H1 (cell line): ENCODE data around the gene RELN. TPM values are rescaled to one million over a fixed set of nuclear protein-coding genes. Genes with fewer than 3 reads are reported as not detected.

Source experiments
- CTCF ChIA-PET: fragments of 300-600 bp; sonication (Branson Sonifier 250); formaldehyde crosslinking; loops from one replicate; lab custom pipeline; 2021; ENCODE audit not compliant: partially characterized antibody; lab: Charles Lee
- POLR2A ChIA-PET: fragments of 300-600 bp; sonication (Branson Sonifier 250); formaldehyde crosslinking; loops from one replicate; lab custom pipeline; 2021; ENCODE audit warnings: inconsistent platforms; ENCODE audit not compliant: partially characterized antibody; lab: Charles Lee
- DNase-seq, 2 experiments: peaks; one replicate each; pipeline versions ENCODE4 v3.0.0 to v3.0.0-alpha.2; 2010 to 2022; ENCODE audit warnings: low spot score in 2 of 2, low read depth in 1 of 2, mixed read lengths in 1 of 2
- FAIRE-seq: peaks from 2 replicates; lab custom pipeline; 2011; peaks lifted over from hg19 to GRCh38; lab: Jason Lieb, UNC
- H2AFZ ChIP-seq: 2 replicates; pipeline ENCODE4 v1.8.1; 2012; ENCODE audit warnings: low read length, inconsistent platforms
- H2AK5ac ChIP-seq: 2 replicates; pipeline ENCODE4 v1.6.1; 2013; ENCODE audit warnings: low read depth, low read length
- H2BK120ac ChIP-seq: replicated peaks from 2 replicates; pipeline ENCODE3; 2013; ENCODE audit warnings: low read depth, low read length, inconsistent platforms
- H2BK12ac ChIP-seq: 2 replicates; pipeline ENCODE4 v1.6.1; 2013; ENCODE audit warnings: low read depth, low read length
- H2BK15ac ChIP-seq: 2 replicates; pipeline ENCODE4 v1.6.1; 2013; ENCODE audit warnings: low read length
- H2BK20ac ChIP-seq: 2 replicates; pipeline ENCODE4 v1.6.1; 2013; ENCODE audit warnings: low read length
- H2BK5ac ChIP-seq: 2 replicates; pipeline ENCODE4 v1.6.1; 2013; ENCODE audit warnings: low read depth, low read length
- H3K14ac ChIP-seq: 2 replicates; pipeline ENCODE4 v1.6.1; 2013; ENCODE audit warnings: inconsistent platforms; ENCODE audit not compliant: insufficient read length
- H3K18ac ChIP-seq: 2 replicates; pipeline ENCODE4 v1.6.1; 2013; ENCODE audit warnings: low read length; ENCODE audit errors: extremely low read depth
- H3K23ac ChIP-seq: 2 replicates; pipeline ENCODE4 v1.6.1; 2013; ENCODE audit warnings: inconsistent platforms; ENCODE audit not compliant: insufficient read length
- H3K23me2 ChIP-seq: 2 replicates; pipeline ENCODE4 v1.6.1; 2013; ENCODE audit warnings: low read depth, low read length
- H3K27ac ChIP-seq: 2 replicates; pipeline ENCODE4 v1.6.1; 2011; ENCODE audit warnings: low read depth, low read length, inconsistent platforms
- H3K27me3 ChIP-seq, 4 experiments: replicated peaks in 1 of 4; 1 replicate in 1 of 4; 2 replicates in 3 of 4; pipeline versions ENCODE4 v1.6.1 to v1.8.1; 2011 to 2013; ENCODE audit warnings: low read length in 3 of 4, mild to moderate bottlenecking in 3 of 4, inconsistent platforms in 2 of 4, mixed read lengths in 2 of 4, moderate library complexity in 1 of 4; ENCODE audit not compliant: control insufficient read depth in 3 of 4, insufficient read depth in 3 of 4; ENCODE audit errors: extremely low read depth in 1 of 4
- H3K36me3 ChIP-seq, 4 experiments: 2 replicates each; pipeline versions ENCODE4 v1.6.1 to v1.8.1; 2011 to 2013; ENCODE audit warnings: mild to moderate bottlenecking in 4 of 4, low read length in 3 of 4, moderate library complexity in 2 of 4, control low read depth in 1 of 4, inconsistent platforms in 1 of 4; ENCODE audit not compliant: insufficient read depth in 4 of 4, control insufficient read depth in 2 of 4
- H3K4ac ChIP-seq: replicated peaks from 2 replicates; pipeline ENCODE3; 2013; ENCODE audit warnings: low read length, low read depth, mixed read lengths, inconsistent platforms; ENCODE audit not compliant: insufficient read length
- H3K4me1 ChIP-seq, 4 experiments: replicated peaks in 1 of 4; 1 replicate in 1 of 4; 2 replicates in 3 of 4; pipeline versions ENCODE4 v1.6.1 to v1.8.1; 2011 to 2013; ENCODE audit warnings: low read length in 3 of 4, inconsistent platforms in 2 of 4, mixed read lengths in 1 of 4; ENCODE audit not compliant: insufficient read depth in 4 of 4, control insufficient read depth in 3 of 4
- H3K4me2 ChIP-seq, 2 experiments: 2 replicates each; pipeline versions ENCODE4 v1.6.1 to v1.8.1; 2011 to 2013; ENCODE audit warnings: low read depth in 2 of 2, low read length in 2 of 2, control low read depth in 1 of 2, inconsistent platforms in 1 of 2, mild to moderate bottlenecking in 1 of 2; ENCODE audit not compliant: insufficient read depth in 1 of 2
- H3K4me3 ChIP-seq, 4 experiments: fragments of 200-600, 300-600 bp in 1 of 4; sonication (generic), shearing (Covaris generic), sonication (Bioruptor Twin) in 1 of 4; 2 replicates each; pipeline versions ENCODE4 v1.5.1 to v1.8.1; 2011 to 2016; ENCODE audit warnings: low read length in 4 of 4, low read depth in 3 of 4, control low read depth in 2 of 4, inconsistent platforms in 2 of 4, mild to moderate bottlenecking in 2 of 4, mixed read lengths in 1 of 4, moderate library complexity in 1 of 4; ENCODE audit not compliant: insufficient read depth in 2 of 4; ENCODE audit errors: extremely low read depth in 1 of 4
- H3K56ac ChIP-seq: replicated peaks from 2 replicates; pipeline ENCODE3; 2013; ENCODE audit warnings: low read depth, mild to moderate bottlenecking, mixed read lengths, low read length, inconsistent platforms; ENCODE audit not compliant: insufficient read length
- H3K79me1 ChIP-seq: 2 replicates; pipeline ENCODE4 v1.6.1; 2013; ENCODE audit warnings: low read depth, low read length, control low read depth
- H3K79me2 ChIP-seq, 2 experiments: 2 replicates each; pipeline versions ENCODE4 v1.6.1 to v1.8.1; 2012 to 2013; ENCODE audit warnings: low read length in 2 of 2, mild to moderate bottlenecking in 2 of 2, inconsistent platforms in 1 of 2; ENCODE audit not compliant: insufficient read depth in 2 of 2, control insufficient read depth in 1 of 2
- H3K9ac ChIP-seq, 4 experiments: replicated peaks in 1 of 4; 1 replicate in 1 of 4; 2 replicates in 3 of 4; pipeline versions ENCODE4 v1.6.1 to v1.8.1; 2011 to 2013; ENCODE audit warnings: low read depth in 3 of 4, low read length in 3 of 4, control low read depth in 2 of 4, mild to moderate bottlenecking in 2 of 4, moderate library complexity in 2 of 4, inconsistent platforms in 1 of 4; ENCODE audit errors: extremely low read depth in 1 of 4
- H3K9me3 ChIP-seq, 2 experiments: 2 replicates each; pipeline versions ENCODE4 v1.6.1 to v1.8.1; 2012 to 2013; ENCODE audit warnings: mild to moderate bottlenecking in 2 of 2, moderate library complexity in 2 of 2, control low read depth in 1 of 2, inconsistent platforms in 1 of 2, low read depth in 1 of 2, low read length in 1 of 2, mixed read lengths in 1 of 2; ENCODE audit not compliant: insufficient read depth in 2 of 2
- H4K20me1 ChIP-seq, 2 experiments: replicated peaks in 1 of 2; 2 replicates each; pipeline versions ENCODE3 to v1.8.1; 2011 to 2013; ENCODE audit warnings: inconsistent platforms in 2 of 2, low read length in 2 of 2, mild to moderate bottlenecking in 1 of 2; ENCODE audit not compliant: insufficient read depth in 2 of 2, control insufficient read depth in 1 of 2
- H4K5ac ChIP-seq: 2 replicates; pipeline ENCODE4 v1.6.1; 2013; ENCODE audit warnings: low read length, low read depth, mixed read lengths, inconsistent platforms; ENCODE audit not compliant: insufficient read length
- H4K8ac ChIP-seq: 2 replicates; pipeline ENCODE4 v1.8.0; 2013; ENCODE audit warnings: mild to moderate bottlenecking, moderate library complexity, low read length, inconsistent platforms; ENCODE audit not compliant: insufficient read depth; ENCODE audit errors: extremely low read depth
- H4K91ac ChIP-seq: replicated peaks from 2 replicates; pipeline ENCODE3; 2013; ENCODE audit warnings: low read length, mixed read lengths, inconsistent platforms; ENCODE audit not compliant: insufficient read length
- BRCA1 ChIP-seq: IDR thresholded peaks from 2 replicates; pipeline ENCODE4 v1.6.1; 2012; ENCODE audit warnings: low read depth, low read length, improper control_type of control experiment
- EZH2 ChIP-seq: fragments of 200-600 bp; sonication (generic); IDR thresholded peaks from 2 replicates; pipeline ENCODE4 v1.7.1; 2012; ENCODE audit warnings: low read depth, mild to moderate bottlenecking, moderate library complexity, low read length, inconsistent platforms; ENCODE audit not compliant: severe bottlenecking
- HDAC6 ChIP-seq: IDR thresholded peaks from one replicate; pipeline ENCODE4 v1.7.1; 2012; ENCODE audit warnings: low read depth, mild to moderate bottlenecking, inconsistent platforms, low read length, moderate library complexity
- JUND ChIP-seq: IDR thresholded peaks from 2 replicates; pipeline ENCODE4 v1.6.1; 2011; ENCODE audit warnings: mild to moderate bottlenecking, improper control_type of control experiment, low read length
- KDM1A ChIP-seq: fragments of 200-600, 300-600 bp; sonication (generic); IDR thresholded peaks from 2 replicates; pipeline ENCODE4 v1.7.1; 2016; ENCODE audit warnings: mild to moderate bottlenecking, low read length, borderline replicate concordance
- KDM5A ChIP-seq: fragments of 200-600 bp; IDR thresholded peaks from 2 replicates; pipeline ENCODE4 v1.7.1; 2012; ENCODE audit warnings: mild to moderate bottlenecking, low read length, inconsistent platforms, mixed read lengths
- PHF8 ChIP-seq: fragments of 200-600 bp; sonication (generic); conservative IDR thresholded peaks from 2 replicates; pipeline ENCODE4 v1.7.1; 2012; ENCODE audit warnings: low read depth, mild to moderate bottlenecking, inconsistent platforms, low read length, moderate library complexity
- POLR2AphosphoS5 ChIP-seq: IDR thresholded peaks from 2 replicates; pipeline ENCODE4 v1.6.1; 2011; ENCODE audit warnings: low read depth, low read length
- RFX5 ChIP-seq: IDR thresholded peaks from 2 replicates; pipeline ENCODE4 v1.6.1; 2011; ENCODE audit warnings: low read depth, low read length, improper control_type of control experiment, borderline replicate concordance
- RNF2 ChIP-seq: fragments of 200-900, 300-1000 bp; sonication (generic); IDR thresholded peaks from 2 replicates; pipeline ENCODE4 v1.7.1; 2016; ENCODE audit warnings: borderline replicate concordance, low read depth, mild to moderate bottlenecking, antibody characterized with exemption, low read length; ENCODE audit not compliant: poor library complexity, severe bottlenecking; ENCODE audit errors: missing control alignments
- SIRT6 ChIP-seq: IDR thresholded peaks from one replicate; pipeline ENCODE4 v1.7.1; 2012; ENCODE audit warnings: low read length, inconsistent platforms
- SIX5 ChIP-seq: IDR thresholded peaks from 2 replicates; pipeline ENCODE4 v1.6.1; 2011; ENCODE audit warnings: mild to moderate bottlenecking, low read depth, low read length
- TAF7 ChIP-seq: optimal IDR thresholded peaks from 2 replicates; pipeline ENCODE3; 2011; ENCODE audit warnings: low read depth, mild to moderate bottlenecking, inconsistent platforms, low read length, moderate library complexity, borderline replicate concordance
- TCF12 ChIP-seq: IDR thresholded peaks from 2 replicates; pipeline ENCODE4 v1.6.1; 2011; ENCODE audit warnings: low read depth, mild to moderate bottlenecking, low read length
- WGBS, 2 experiments: shearing (Covaris generic) in 1 of 2; methylation state at CpG; one replicate each; pipeline versions ENCODE4 v1.1.6 to v1.1.7; 2013 to 2015; ENCODE audit warnings: low lambda C conversion rate in 2 of 2, mixed read lengths in 2 of 2, inconsistent platforms in 1 of 2, low coverage in 1 of 2, missing lambda C conversion rate in 1 of 2; ENCODE audit not compliant: insufficient replicate concordance in 2 of 2, insufficient coverage in 1 of 2, insufficient read length in 1 of 2; ENCODE audit errors: extremely low coverage in 1 of 2, missing lambda C conversion rate in 1 of 2; 5-methylcytosine and 5-hydroxymethylcytosine counted together
- polyA plus RNA-seq, 7 experiments: library from polyadenylated mRNA; depleted of rRNA in 3 of 7; stranded (reverse) in 5 of 7; unstranded in 2 of 7; fragments of >200 nt in 5 of 7; fragments of 200-250 nt in 2 of 7; gene quantifications; 1 replicate in 5 of 7; 2 replicates in 1 of 7; 4 replicates in 1 of 7; pipeline versions ENCODE4 v1.2.1 to v1.2.3, GENCODE V29; 2011 to 2013; ENCODE audit warnings: missing spikeins in 2 of 7, mixed read lengths in 2 of 7
- total RNA-seq: library from RNA; stranded (reverse); fragmentation: NEBNext Ultra II Directional; extraction: Animal tissue kit (Norgen Biotek cat#: 25700); gene quantifications from 2 replicates; pipeline ENCODE4 v1.2.1, GENCODE V29; 2021
- TF ChIP-seq, protein P1 (sequence below): IDR thresholded peaks from 2 replicates; pipeline ENCODE4 v1.6.1; 2011; ENCODE audit warnings: low read depth, mild to moderate bottlenecking, low read length; ENCODE audit not compliant: insufficient read depth

Gene RELN
- total and polyA plus RNA-seq, 2 of the 8 experiments (the other 6 are each of a cell fraction or from before 2014, with no cell fraction given), result 0.03 to 0.07 TPM

- Histone ChIP-seq H4K91ac (no peak overlapping the region), H3K9ac (no peak overlapping the region), H3K23ac (no peak overlapping the region), H2BK20ac (no peak overlapping the region), H3K79me2 (no peaks in the 10 kb centered on the region), H2AK5ac (no peak overlapping the region), H3K4me2 (no peak overlapping the region), H3K4ac (no peak overlapping the region), H2BK12ac (no peak overlapping the region), H3K36me3 (no peaks in the 10 kb centered on the region), H3K4me3 (no peak overlapping the region), H4K5ac (no peak overlapping the region), H3K4me1 (no peaks in the 10 kb centered on the region), H3K14ac (no peak overlapping the region), H3K79me1 (no peaks in the 10 kb centered on the region), H3K56ac (no peak overlapping the region), H2BK5ac (no peak overlapping the region), H2BK120ac (no peak overlapping the region), H4K20me1 (no peaks in the 10 kb centered on the region), H2BK15ac (no peak overlapping the region), H2AFZ (no peak overlapping the region), H3K27ac (no peak overlapping the region), H3K23me2 (no peaks in the 10 kb centered on the region), H4K8ac (no peak overlapping the region), H3K27me3 (no peaks in the 10 kb centered on the region), H3K18ac (no peak overlapping the region), H3K9me3 (no peaks in the 10 kb centered on the region)
- TF ChIP-seq, protein P1, sequence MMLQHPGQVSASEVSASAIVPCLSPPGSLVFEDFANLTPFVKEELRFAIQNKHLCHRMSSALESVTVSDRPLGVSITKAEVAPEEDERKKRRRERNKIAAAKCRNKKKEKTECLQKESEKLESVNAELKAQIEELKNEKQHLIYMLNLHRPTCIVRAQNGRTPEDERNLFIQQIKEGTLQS, result no peak
- TF ChIP-seq EZH2 (no peak), RFX5 (no peak), HDAC6 (no peak), KDM1A (no peak), POLR2AphosphoS5 (no peak), PHF8 (no peak), RNF2 (no peak), TAF7 (no peak), JUND (no peak), KDM5A (no peak), SIX5 (no peak), TCF12 (no peak), SIRT6 (no peak), BRCA1 (no peak)
- POLR2A ChIA-PET, result no interaction called here
- 88% methylated on average over 1 of the region's 1 CpG; no CpG with 5 or more reads in 1 of the 2 experiments for WGBS, 2 experiments
- DNase-seq, result no peak
- CTCF ChIA-PET, result interaction anchor here (0.7 to 1.0 kb wide), 3 partner anchors 9 to 20 kb away, joined by 3 read pairs; no protein-coding TSS in a partner anchor
- FAIRE-seq, result no peak
These were observed 37.0 kb downstream of the RELN start for GRCh38 chr7:103952408-103952807.
